ENCODE measurements around the gene PDC.

The PDC gene

DNA sequence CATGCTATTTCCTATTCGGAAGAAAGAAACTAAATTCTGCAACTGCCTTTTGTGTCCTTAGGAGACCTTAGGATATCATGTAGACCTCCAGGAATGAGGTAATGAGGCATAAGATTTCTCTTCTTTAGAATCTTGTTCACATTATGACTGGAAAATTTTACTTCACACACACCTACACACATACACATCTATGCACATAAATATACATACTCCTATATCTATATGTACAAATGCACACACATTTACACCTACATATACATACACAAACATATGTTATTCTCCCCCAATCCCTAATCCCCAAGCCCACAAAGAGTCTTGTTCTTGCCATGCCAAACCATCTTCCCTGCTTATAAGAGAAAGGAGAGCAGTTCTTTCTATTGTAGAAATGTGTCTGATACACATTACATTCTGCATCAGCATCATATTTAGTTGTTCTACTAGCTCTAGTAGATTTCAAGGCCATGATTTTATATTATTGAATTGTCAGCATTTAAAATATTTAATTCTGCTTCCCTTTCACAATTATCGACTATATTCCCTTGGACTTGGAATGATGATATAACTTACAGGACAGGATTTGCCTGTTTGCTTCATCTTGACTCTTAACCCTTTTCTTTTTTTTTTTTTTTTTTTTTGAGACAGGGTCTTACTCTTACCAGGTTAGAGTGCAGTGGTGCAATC, 35.4 kb upstream of the PDC start:
- TF ChIP-seq, protein P1, sequence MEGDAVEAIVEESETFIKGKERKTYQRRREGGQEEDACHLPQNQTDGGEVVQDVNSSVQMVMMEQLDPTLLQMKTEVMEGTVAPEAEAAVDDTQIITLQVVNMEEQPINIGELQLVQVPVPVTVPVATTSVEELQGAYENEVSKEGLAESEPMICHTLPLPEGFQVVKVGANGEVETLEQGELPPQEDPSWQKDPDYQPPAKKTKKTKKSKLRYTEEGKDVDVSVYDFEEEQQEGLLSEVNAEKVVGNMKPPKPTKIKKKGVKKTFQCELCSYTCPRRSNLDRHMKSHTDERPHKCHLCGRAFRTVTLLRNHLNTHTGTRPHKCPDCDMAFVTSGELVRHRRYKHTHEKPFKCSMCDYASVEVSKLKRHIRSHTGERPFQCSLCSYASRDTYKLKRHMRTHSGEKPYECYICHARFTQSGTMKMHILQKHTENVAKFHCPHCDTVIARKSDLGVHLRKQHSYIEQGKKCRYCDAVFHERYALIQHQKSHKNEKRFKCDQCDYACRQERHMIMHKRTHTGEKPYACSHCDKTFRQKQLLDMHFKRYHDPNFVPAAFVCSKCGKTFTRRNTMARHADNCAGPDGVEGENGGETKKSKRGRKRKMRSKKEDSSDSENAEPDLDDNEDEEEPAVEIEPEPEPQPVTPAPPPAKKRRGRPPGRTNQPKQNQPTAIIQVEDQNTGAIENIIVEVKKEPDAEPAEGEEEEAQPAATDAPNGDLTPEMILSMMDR (IDR thresholded peaks at IDR 0.05) = no peak

- TF ChIP-seq, protein P1 (IDR thresholded peaks at IDR 0.05) = no peak
Observed at GRCh38 chr1:186494832-186495271, 33.9 kb upstream of the PDC start.

DNA sequence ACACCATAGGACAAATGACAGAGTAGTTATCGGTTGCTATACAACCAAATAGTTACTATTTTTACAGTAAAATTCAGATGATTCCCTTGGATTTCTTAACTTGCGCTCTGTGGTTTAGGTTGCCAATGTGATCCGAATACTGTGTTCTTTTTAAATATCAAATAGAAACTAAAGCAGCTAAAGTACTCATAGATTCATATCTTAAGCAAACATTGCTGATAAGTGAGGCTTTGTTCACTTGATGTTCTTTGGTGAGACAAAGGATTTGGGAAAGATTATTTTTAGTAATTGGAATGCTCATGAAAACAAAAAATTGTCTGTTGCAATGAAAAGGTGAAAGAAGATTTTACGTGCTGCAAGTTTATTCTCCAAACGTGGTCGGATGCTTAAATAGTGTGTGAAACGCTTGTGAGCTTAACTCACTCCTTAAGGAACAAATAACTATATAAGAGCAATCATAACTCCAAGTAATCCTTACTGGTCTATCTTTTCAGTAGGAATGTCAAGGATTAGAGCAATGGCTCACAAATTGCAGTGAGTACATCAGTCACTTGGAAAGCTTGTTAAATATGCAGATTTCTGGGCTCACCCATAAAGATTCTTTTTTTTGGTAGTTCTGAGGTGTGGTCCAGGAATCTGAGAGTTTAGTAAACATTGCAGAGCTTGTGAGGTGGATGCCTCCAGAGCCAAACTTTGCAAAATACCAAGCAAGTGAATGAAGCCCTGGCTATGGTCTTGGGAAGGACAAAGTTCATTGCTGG, 31.8 kb upstream of the PDC start:
- TF ChIP-seq, protein P1 (IDR thresholded peaks at IDR 0.05) = no peak

- TF ChIP-seq, protein P1 (IDR thresholded peaks at IDR 0.05) = no peak
Observed at GRCh38 chr1:186491336-186491735, 30.4 kb upstream of the PDC start.

GRCh38 chr1:186487163-186487562, 26.2 kb upstream of the PDC start:
- TF ChIP-seq, protein P1 (IDR thresholded peaks at IDR 0.05) = 0 out of 2 replicates have a peak, but pooled peaks have one; percentile 9

- TF ChIP-seq, protein P1 (IDR thresholded peaks at IDR 0.05) = no peak
Observed at GRCh38 chr1:186486061-186486460, 25.1 kb upstream of the PDC start.

DNA sequence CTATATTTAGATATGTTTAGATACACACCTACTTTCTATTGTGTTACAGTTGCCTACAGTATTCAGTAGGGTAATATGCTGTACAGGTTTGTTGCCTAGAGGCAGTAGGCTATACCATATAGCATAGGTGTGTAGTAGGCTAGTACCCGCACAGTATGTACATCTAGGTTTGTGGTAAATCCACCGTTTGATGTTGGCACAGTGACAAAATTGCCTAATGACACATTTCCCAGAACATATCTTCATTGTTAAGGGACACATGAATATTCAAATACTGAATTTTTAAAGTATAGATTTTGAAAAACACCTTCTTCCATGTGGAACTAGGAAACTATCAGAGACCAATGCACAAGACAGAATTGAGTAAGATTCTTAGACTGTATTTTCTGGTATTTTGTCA, 22.6 kb upstream of the PDC start:
- TF ChIP-seq, protein P1 (IDR thresholded peaks at IDR 0.05) = no peak
